ENCODE measurements around the gene PDCD1.
"Not testable (repeated sequence)": the region's sequence is repeated elsewhere in the genome, so short reads cannot be mapped to it uniquely, and the experiment has no call there.

The PDCD1 gene

DNA sequence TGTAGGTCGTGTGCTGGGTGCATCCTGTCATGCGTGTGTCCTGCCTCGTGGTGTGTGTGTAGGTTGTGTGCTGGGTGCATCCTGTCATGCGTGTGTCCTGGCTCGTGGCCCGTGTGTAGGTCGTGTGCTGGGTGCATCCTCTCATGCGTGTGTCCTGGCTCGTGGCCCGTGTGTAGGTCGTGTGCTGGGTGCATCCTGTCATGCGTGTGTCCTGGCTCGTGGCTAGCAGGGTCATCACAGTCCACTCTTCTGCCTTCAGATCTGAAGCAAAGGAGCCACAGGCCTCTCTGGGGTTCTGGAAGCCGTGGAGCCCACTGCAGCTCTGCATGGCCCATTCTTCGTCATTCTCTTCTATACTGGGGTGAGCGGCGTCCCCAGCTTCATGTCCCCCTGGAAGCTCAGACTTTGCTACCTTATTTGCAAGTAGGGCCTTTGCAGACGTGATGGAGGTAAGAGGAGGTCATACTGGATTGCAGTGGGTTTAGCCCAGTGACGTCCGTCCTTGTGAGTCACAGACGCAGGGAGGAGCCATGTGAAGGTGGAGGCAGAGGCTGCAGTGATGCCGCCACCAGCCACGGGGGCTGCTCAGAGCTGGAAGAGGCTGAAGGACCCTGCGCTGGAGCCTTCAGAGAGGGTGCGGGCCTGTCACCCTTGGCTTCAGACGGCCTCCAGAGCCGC lies 38.6 kb downstream of the PDCD1 start:
- not testable (repeated sequence) for H3K4me1 ChIP-seq (ENCODE audit: control insufficient read depth, insufficient read depth, low read length, unreplicated experiment); H3K4me3 ChIP-seq (ENCODE audit: low read depth, low read length); H3K27ac ChIP-seq (ENCODE audit: low read depth, low read length); H3K36me3 ChIP-seq (ENCODE audit: insufficient read depth, low read length); H3K79me2 ChIP-seq (ENCODE audit: control insufficient read depth, insufficient read depth, low read length, unreplicated experiment); H3K27me3 ChIP-seq (ENCODE audit: insufficient read depth, low read length); H2AFZ ChIP-seq (ENCODE audit: low read length, unreplicated experiment)

DNA sequence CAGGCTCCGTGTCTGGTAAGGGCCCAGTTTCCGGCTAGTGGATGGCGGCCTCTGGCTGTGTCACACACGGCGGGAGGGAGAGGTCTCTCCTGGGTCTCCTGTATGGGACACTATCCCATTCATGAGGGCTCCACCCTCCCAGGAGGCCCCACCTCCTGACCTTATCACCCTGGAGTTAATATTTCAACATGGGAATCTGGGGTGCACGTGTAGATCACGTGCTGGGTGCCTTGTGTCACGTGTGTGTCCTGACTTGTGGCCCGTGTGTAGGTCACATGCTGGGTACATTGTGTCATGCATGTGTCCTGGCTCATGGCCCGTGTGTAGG lies 39.8 kb downstream of the PDCD1 start:
- no peak overlapping the region for H3K27ac ChIP-seq (ENCODE audit: low read depth, low read length)
- H2AFZ ChIP-seq (ENCODE audit: low read length, unreplicated experiment) = no peak overlapping the region
- H3K36me3 ChIP-seq (ENCODE audit: insufficient read depth, low read length) = no peaks in the 10 kb centered on the region
- no peak overlapping the region for H3K4me3 ChIP-seq (ENCODE audit: low read depth, low read length)
- H3K4me1 ChIP-seq (ENCODE audit: control insufficient read depth, insufficient read depth, low read length, unreplicated experiment) = no peaks in the 10 kb centered on the region
- no peaks in the 10 kb centered on the region for H3K79me2 ChIP-seq (ENCODE audit: control insufficient read depth, insufficient read depth, low read length, unreplicated experiment)
- no peaks in the 10 kb centered on the region for H3K27me3 ChIP-seq (ENCODE audit: insufficient read depth, low read length)

DNA sequence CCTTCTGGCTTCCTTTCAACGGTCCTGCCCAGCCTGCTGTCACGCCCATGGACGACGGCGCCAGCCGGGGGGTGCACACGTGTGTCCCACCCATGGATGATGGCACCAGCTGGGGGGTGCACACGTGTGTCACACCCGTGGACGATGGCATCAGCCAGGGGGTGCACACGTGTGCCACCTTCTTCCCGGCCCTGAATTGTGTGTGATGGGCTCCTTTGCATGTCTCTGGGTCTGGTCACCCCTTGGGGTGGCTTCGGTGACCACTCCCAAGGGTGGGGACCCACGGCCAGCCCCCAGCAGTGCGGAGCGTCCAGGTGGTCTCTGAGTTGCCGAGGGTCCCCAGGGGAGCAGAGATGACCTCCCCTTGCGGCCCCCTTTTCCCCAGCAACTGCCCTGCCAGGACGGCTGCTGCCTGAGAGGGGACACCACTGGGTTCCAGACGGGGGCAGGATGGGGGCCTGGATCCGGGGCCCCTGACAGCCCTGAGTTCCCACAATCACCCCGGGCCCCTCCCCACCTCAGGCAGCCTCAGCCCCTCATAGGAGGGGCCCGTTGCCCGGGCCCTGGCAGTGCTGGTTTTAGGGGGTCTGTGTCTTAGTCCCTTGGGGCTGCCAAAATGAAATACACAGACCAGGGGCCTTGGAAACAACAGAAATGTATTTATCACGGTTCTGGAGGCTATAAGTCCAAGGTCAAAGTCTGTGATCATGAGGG lies 40.3 kb downstream of the PDCD1 start:
- Histone ChIP-seq H3K27me3 (ENCODE audit: insufficient read depth, low read length) (no peaks in the 10 kb centered on the region), H3K4me1 (ENCODE audit: control insufficient read depth, insufficient read depth, low read length, unreplicated experiment) (no peaks in the 10 kb centered on the region), H3K4me3 (ENCODE audit: low read depth, low read length) (no peak overlapping the region), H3K27ac (ENCODE audit: low read depth, low read length) (no peak overlapping the region), H3K79me2 (ENCODE audit: control insufficient read depth, insufficient read depth, low read length, unreplicated experiment) (no peaks in the 10 kb centered on the region), H2AFZ (ENCODE audit: low read length, unreplicated experiment) (no peak overlapping the region), H3K36me3 (ENCODE audit: insufficient read depth, low read length) (no peaks in the 10 kb centered on the region)

DNA sequence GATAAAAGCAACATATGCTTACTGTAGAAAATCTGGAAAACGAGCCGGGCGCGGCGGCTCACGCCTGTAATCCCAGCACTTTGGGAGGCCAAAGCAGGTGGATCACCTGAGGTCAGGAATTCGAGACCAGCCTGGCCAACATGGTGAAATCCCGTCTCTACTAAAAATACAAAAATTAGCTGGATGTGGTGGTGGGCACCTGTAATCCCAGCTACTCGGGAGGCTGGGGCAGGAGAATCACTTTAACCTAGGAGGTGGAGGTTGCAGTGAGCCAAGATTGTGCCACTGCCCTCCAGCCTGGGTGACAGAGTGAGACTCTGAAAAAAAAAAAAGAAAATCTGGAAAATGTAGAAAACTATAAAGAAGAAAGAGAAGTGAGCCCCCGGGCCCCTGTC lies 40.9 kb downstream of the PDCD1 start:
- not testable (repeated sequence) for H3K36me3 ChIP-seq (ENCODE audit: insufficient read depth, low read length); H3K79me2 ChIP-seq (ENCODE audit: control insufficient read depth, insufficient read depth, low read length, unreplicated experiment); H3K4me1 ChIP-seq (ENCODE audit: control insufficient read depth, insufficient read depth, low read length, unreplicated experiment); H3K27me3 ChIP-seq (ENCODE audit: insufficient read depth, low read length); H3K4me3 ChIP-seq (ENCODE audit: low read depth, low read length); H3K27ac ChIP-seq (ENCODE audit: low read depth, low read length); H2AFZ ChIP-seq (ENCODE audit: low read length, unreplicated experiment)

DNA sequence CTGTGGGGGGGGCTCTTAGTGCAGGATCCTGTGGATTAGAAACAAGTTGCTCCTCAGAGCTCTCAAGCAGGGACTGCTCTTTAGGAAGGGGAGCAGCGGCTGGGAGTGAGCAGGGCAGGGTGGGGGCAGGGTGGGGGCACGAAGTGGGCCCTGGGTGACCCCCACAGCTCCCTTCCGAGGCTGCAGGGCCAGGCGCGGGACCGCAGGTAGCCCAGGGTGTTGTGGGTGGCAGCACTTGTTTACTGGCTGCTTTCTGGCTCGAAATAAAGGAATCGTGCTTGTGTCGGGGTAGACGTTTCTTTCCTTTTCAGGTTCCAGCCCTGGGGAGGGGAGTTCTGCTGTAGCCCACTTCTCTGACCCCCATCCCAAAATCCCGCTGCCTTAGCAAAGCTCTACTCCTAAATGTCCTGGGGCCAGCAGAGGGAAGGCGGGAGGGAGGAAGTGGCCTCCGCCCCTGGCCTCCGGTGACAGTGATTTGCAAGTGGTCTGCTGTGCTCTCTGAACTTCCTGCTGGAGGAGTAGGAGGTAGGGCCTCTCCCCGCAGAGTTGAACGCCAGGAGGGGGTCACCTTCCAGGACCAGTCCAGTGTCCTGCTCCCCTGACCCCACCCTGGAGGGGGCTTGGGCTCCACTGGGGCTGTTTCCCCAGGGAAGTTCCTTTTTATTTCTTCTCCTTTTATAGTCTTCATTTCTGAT lies 41.4 kb downstream of the PDCD1 start:
- Histone ChIP-seq H3K4me1 (ENCODE audit: control insufficient read depth, insufficient read depth, low read length, unreplicated experiment) (no peaks in the 10 kb centered on the region), H3K36me3 (ENCODE audit: insufficient read depth, low read length) (no peaks in the 10 kb centered on the region), H2AFZ (ENCODE audit: low read length, unreplicated experiment) (no peak overlapping the region), H3K27me3 (ENCODE audit: insufficient read depth, low read length) (no peaks in the 10 kb centered on the region), H3K79me2 (ENCODE audit: control insufficient read depth, insufficient read depth, low read length, unreplicated experiment) (no peaks in the 10 kb centered on the region), H3K27ac (ENCODE audit: low read depth, low read length) (no peak overlapping the region), H3K4me3 (ENCODE audit: low read depth, low read length) (no peak overlapping the region)

DNA sequence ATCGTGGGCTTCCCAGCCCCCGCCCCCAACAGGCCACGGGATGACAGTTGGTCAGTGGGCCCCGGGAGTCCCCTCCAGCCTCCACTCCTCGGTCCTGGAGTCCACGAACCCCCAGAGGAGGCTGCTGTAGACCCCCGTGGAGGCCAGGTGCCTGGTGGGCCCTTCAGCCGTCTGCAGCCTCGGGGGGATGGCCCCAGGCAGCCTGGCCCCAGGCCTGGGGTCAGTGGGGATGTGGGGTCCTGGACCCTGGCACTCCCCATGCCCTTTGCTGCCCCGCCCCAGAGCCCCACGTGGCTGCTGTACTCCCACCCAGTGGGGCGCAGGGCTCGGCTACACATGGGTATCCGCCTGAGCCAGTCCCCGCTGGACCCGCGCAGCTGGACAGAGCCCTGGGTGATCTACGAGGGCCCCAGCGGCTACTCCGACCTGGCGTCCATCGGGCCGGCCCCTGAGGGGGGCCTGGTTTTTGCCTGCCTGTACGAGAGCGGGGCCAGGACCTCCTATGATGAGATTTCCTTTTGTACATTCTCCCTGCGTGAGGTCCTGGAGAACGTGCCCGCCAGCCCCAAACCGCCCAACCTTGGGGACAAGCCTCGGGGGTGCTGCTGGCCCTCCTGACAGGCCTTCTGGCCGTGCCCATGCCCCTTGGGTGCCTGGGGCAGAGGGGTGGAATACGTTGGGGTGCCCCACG lies 42.1 kb downstream of the PDCD1 start:
- H3K4me3 ChIP-seq (ENCODE audit: low read depth, low read length) = no peak overlapping the region
- no peaks in the 10 kb centered on the region for H3K79me2 ChIP-seq (ENCODE audit: control insufficient read depth, insufficient read depth, low read length, unreplicated experiment)
- no peaks in the 10 kb centered on the region for H3K27me3 ChIP-seq (ENCODE audit: insufficient read depth, low read length)
- no peaks in the 10 kb centered on the region for H3K36me3 ChIP-seq (ENCODE audit: insufficient read depth, low read length)
- no peaks in the 10 kb centered on the region for H3K4me1 ChIP-seq (ENCODE audit: control insufficient read depth, insufficient read depth, low read length, unreplicated experiment)
- no peak overlapping the region for H3K27ac ChIP-seq (ENCODE audit: low read depth, low read length)
- H2AFZ ChIP-seq (ENCODE audit: low read length, unreplicated experiment) = no peak overlapping the region

DNA sequence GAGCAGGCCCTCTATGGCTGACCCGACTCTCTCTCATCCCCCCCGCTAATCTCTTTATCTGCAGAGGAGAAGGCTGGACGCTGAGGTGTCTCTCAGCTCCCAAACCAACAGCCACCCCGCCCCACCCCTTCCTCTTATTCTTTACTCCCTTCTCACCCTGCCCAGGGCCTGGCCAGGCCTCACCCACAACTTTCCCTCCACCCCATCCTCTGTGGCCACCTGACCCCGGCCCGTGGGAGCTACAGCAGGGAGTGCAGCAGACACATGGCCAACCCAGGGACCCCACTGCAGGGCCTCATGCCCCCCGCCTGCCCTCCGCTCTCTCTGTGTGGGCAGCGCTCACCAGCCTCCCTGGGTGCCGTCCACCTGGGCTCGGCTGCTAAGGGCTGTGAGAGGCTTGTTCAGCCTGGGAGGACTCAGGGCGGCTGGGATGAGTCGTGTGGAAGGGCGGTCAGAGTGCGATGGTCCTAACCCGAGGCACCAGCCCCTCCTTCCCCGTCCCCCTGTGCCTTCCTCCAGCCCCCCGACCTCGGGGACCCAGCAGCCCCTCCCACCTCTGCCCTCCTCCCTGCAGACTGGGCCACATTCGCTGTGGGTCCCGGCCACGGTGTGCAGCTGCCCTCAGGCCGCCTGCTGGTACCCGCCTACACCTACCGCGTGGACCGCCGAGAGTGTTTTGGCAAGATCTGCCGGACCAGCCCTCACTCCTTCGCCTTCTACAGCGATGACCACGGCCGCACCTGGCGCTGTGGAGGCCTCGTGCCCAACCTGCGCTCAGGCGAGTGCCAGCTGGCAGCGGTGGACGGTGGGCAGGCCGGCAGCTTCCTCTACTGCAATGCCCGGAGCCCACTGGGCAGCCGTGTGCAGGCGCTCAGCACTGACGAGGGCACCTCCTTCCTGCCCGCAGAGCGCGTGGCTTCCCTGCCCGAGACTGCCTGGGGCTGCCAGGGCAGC lies 42.9 kb downstream of the PDCD1 start:
- no peak overlapping the region for H2AFZ ChIP-seq (ENCODE audit: low read length, unreplicated experiment)
- H3K79me2 ChIP-seq (ENCODE audit: control insufficient read depth, insufficient read depth, low read length, unreplicated experiment) = no peaks in the 10 kb centered on the region
- H3K36me3 ChIP-seq (ENCODE audit: insufficient read depth, low read length) = no peaks in the 10 kb centered on the region
- H3K4me1 ChIP-seq (ENCODE audit: control insufficient read depth, insufficient read depth, low read length, unreplicated experiment) = no peaks in the 10 kb centered on the region
- H3K27ac ChIP-seq (ENCODE audit: low read depth, low read length) = no peak overlapping the region
- no peaks in the 10 kb centered on the region for H3K27me3 ChIP-seq (ENCODE audit: insufficient read depth, low read length)
- no peak overlapping the region for H3K4me3 ChIP-seq (ENCODE audit: low read depth, low read length)

DNA sequence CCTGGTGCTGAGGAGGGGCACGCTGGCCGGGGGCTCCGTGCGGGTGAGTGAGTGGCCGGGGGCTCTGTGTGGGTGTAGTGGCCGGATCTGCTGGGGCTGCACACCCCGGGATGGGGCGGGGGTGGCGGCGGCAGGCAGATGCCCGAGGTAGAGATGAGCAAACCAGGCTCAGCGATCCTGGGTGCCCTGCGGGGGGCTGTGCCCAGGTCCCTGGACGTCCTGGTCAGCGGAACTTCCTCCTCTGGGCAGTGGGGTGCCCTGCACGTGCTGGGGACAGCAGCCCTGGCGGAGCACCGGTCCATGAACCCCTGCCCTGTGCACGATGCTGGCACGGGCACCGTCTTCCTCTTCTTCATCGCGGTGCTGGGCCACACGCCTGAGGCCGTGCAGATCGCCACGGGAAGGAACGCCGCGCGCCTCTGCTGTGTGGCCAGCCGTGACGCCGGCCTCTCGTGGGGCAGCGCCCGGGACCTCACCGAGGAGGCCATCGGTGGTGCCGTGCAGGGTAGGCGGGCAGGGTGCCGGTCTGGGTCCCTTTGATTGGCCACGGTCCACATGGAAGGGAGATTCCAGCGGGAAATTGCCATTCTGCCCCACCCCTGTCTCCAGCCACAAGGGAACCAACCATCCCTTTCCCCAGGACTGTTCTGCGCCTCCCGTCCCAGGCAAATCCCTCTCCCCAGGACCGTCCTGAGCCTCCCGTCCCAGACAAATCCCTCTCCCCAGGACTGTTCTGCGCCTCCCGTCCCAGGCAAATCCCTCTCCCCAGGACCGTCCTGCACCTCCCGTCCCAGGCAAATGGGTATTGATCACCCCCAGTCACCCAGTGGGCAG lies 43.8 kb downstream of the PDCD1 start:
- Histone ChIP-seq H3K4me1 (ENCODE audit: control insufficient read depth, insufficient read depth, low read length, unreplicated experiment) (no peaks in the 10 kb centered on the region), H3K79me2 (ENCODE audit: control insufficient read depth, insufficient read depth, low read length, unreplicated experiment) (no peaks in the 10 kb centered on the region), H3K27ac (ENCODE audit: low read depth, low read length) (no peak overlapping the region), H3K4me3 (ENCODE audit: low read depth, low read length) (no peak overlapping the region), H3K27me3 (ENCODE audit: insufficient read depth, low read length) (no peaks in the 10 kb centered on the region), H2AFZ (ENCODE audit: low read length, unreplicated experiment) (no peak overlapping the region), H3K36me3 (ENCODE audit: insufficient read depth, low read length) (no peaks in the 10 kb centered on the region)

DNA sequence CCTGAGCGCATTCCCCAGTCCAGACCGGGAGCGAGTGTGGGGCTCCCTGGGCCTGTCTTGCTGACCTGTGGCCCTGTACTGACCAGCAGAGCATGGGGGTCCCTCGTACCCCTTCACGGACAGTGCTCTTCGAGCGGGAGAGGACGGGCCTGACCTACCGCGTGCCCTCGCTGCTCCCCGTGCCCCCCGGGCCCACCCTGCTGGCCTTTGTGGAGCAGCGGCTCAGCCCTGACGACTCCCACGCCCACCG lies 44.4 kb downstream of the PDCD1 start:
- H3K4me1 ChIP-seq (ENCODE audit: control insufficient read depth, insufficient read depth, low read length, unreplicated experiment) = no peaks in the 10 kb centered on the region
- H3K36me3 ChIP-seq (ENCODE audit: insufficient read depth, low read length) = no peaks in the 10 kb centered on the region
- no peaks in the 10 kb centered on the region for H3K27me3 ChIP-seq (ENCODE audit: insufficient read depth, low read length)
- H3K79me2 ChIP-seq (ENCODE audit: control insufficient read depth, insufficient read depth, low read length, unreplicated experiment) = no peaks in the 10 kb centered on the region
- no peak overlapping the region for H3K4me3 ChIP-seq (ENCODE audit: low read depth, low read length)
- H3K27ac ChIP-seq (ENCODE audit: low read depth, low read length) = no peak overlapping the region
- H2AFZ ChIP-seq (ENCODE audit: low read length, unreplicated experiment) = no peak overlapping the region

Data from ACC112 (cell line).